GM23338 (cell line): ENCODE measurements around the gene MGAT4B. TPM values are rescaled to one million over a fixed set of nuclear protein-coding genes. Genes with fewer than 3 reads are reported as not detected.

Source experiments
- ATAC-seq: fragments of 200-7000 bp; cut with Tn5 transposase; 3 replicates; pipeline ENCODE4 v1.9.1; 2020
- DNase-seq: peaks from one replicate; pipeline ENCODE4 v3.0.0-alpha.2; 2015; ENCODE audit warnings: low spot score
- H2AFZ ChIP-seq: fragments of 200-600 bp; sonication (generic); 2 replicates; pipeline ENCODE4 v1.8.0; 2016; ENCODE audit warnings: antibody characterized with exemption, mild to moderate bottlenecking, moderate library complexity
- H3F3A ChIP-seq: fragments of 200-600 bp; sonication (generic); replicated peaks from 2 replicates; pipeline ENCODE4 v1.8.0; 2017; ENCODE audit warnings: antibody characterized with exemption, mixed run types, low read depth
- H3K27ac ChIP-seq: fragments of 200-600 bp; sonication (generic); 2 replicates; pipeline ENCODE4 v1.6.1; 2016; ENCODE audit warnings: low read depth
- H3K27me3 ChIP-seq: fragments of 200-600 bp; sonication (generic); 2 replicates; pipeline ENCODE4 v1.8.0; 2016; ENCODE audit warnings: mild to moderate bottlenecking, mixed run types, moderate library complexity; ENCODE audit not compliant: insufficient read depth
- H3K36me3 ChIP-seq: fragments of 200-600 bp; sonication (generic); 2 replicates; pipeline ENCODE4 v1.8.0; 2016; ENCODE audit warnings: mild to moderate bottlenecking; ENCODE audit not compliant: insufficient read depth
- H3K4me1 ChIP-seq: fragments of 200-600 bp; sonication (generic); 2 replicates; pipeline ENCODE4 v1.8.0; 2016; ENCODE audit warnings: mild to moderate bottlenecking, moderate library complexity; ENCODE audit not compliant: insufficient read depth
- H3K4me2 ChIP-seq: fragments of 200-600 bp; sonication (generic); 2 replicates; pipeline ENCODE4 v1.7.1; 2017; ENCODE audit warnings: mixed run types
- H3K4me3 ChIP-seq: fragments of 200-600 bp; sonication (generic); 2 replicates; pipeline ENCODE4 v1.6.1; 2016; ENCODE audit warnings: mixed run types
- H3K79me2 ChIP-seq: fragments of 200-600 bp; sonication (generic); replicated peaks from 2 replicates; pipeline ENCODE4 v1.8.0; 2017; ENCODE audit warnings: mild to moderate bottlenecking; ENCODE audit not compliant: insufficient read depth
- H3K9me2 ChIP-seq: fragments of 200-600 bp; sonication (generic); 2 replicates; pipeline ENCODE4 v1.8.0; 2017; ENCODE audit not compliant: insufficient read depth
- H4K20me1 ChIP-seq: fragments of 200-600 bp; sonication (generic); replicated peaks from 2 replicates; pipeline ENCODE4 v1.8.0; 2017; ENCODE audit warnings: mild to moderate bottlenecking; ENCODE audit not compliant: insufficient read depth
- H3K27ac Mint-ChIP-seq: 2 replicates; pipeline ENCODE4 v1.8.0; 2020; ENCODE audit warnings: inconsistent platforms, mild to moderate bottlenecking, moderate library complexity, mixed read lengths
- H3K27me3 Mint-ChIP-seq: 3 replicates; pipeline ENCODE4 v1.8.0; 2022; ENCODE audit warnings: low read depth, mild to moderate bottlenecking, moderate library complexity, mixed read lengths, inconsistent platforms; ENCODE audit not compliant: insufficient read depth, poor library complexity
- H3K36me3 Mint-ChIP-seq: 3 replicates; pipeline ENCODE4 v1.8.0; 2021; ENCODE audit warnings: low read depth, mild to moderate bottlenecking, inconsistent platforms, moderate library complexity, mixed read lengths
- H3K4me1 Mint-ChIP-seq: 3 replicates; pipeline ENCODE4 v1.8.0; 2020; ENCODE audit warnings: mild to moderate bottlenecking, inconsistent platforms, mixed read lengths
- H3K4me3 Mint-ChIP-seq: 3 replicates; pipeline ENCODE4 v1.8.0; 2021; ENCODE audit warnings: moderate library complexity, mild to moderate bottlenecking, inconsistent platforms, mixed read lengths
- H3K9me3 Mint-ChIP-seq: 3 replicates; pipeline ENCODE4 v1.8.0; 2020; ENCODE audit warnings: moderate library complexity, mild to moderate bottlenecking, inconsistent platforms, mixed read lengths
- CREB1 ChIP-seq: fragments of 250-450 bp; sonication (Bioruptor Pico); IDR thresholded peaks from 2 replicates; pipeline ENCODE4 v1.5.0; 2020; ENCODE audit warnings: low read depth, mild to moderate bottlenecking, moderate library complexity
- CTCF ChIP-seq, 2 experiments: fragments of 200-600 bp in 1 of 2; sonication (generic) in 1 of 2; conservative IDR thresholded peaks; 2 replicates each; pipeline versions ENCODE4 v1.5.1 to v1.6.1; 2016 to 2017; ENCODE audit warnings: antibody characterized with exemption in 2 of 2, low read depth in 2 of 2, mild to moderate bottlenecking in 2 of 2, moderate library complexity in 1 of 2
- ETS1 ChIP-seq: IDR thresholded peaks from 2 replicates; pipeline ENCODE4 v1.6.1; 2016; ENCODE audit warnings: antibody characterized with exemption
- EZH2 ChIP-seq: fragments of 200-600 bp; sonication (generic); IDR thresholded peaks from one replicate; pipeline ENCODE4 v1.8.0; 2017; ENCODE audit warnings: antibody characterized with exemption, mild to moderate bottlenecking, low read depth; ENCODE audit not compliant: unreplicated experiment
- EZH2phosphoT487 ChIP-seq: fragments of 200-600 bp; sonication (generic); IDR thresholded peaks from one replicate; pipeline ENCODE4 v1.8.1; 2018; ENCODE audit warnings: antibody characterized with exemption; ENCODE audit not compliant: unreplicated experiment
- JUNB ChIP-seq: IDR thresholded peaks from one replicate; pipeline ENCODE4 v1.6.1; 2016; ENCODE audit warnings: antibody characterized with exemption; ENCODE audit not compliant: unreplicated experiment
- NANOG ChIP-seq: IDR thresholded peaks from 2 replicates; pipeline ENCODE4 v1.6.1; 2016; ENCODE audit warnings: antibody characterized with exemption, borderline replicate concordance
- POLR2AphosphoS5 ChIP-seq: IDR thresholded peaks from 2 replicates; pipeline ENCODE4 v1.6.1; 2016; ENCODE audit warnings: antibody characterized with exemption, low read depth
- REST ChIP-seq: IDR thresholded peaks from one replicate; pipeline ENCODE4 v1.6.1; 2018; ENCODE audit warnings: antibody characterized with exemption; ENCODE audit not compliant: unreplicated experiment
- STAT1 ChIP-seq: IDR thresholded peaks from one replicate; pipeline ENCODE4 v1.6.1; 2016; ENCODE audit warnings: antibody characterized with exemption; ENCODE audit not compliant: unreplicated experiment
- ZNF114 ChIP-seq: fragments of 250-450 bp; sonication (Bioruptor Pico); IDR thresholded peaks from 2 replicates; pipeline ENCODE4 v1.5.0; 2020; ENCODE audit warnings: mild to moderate bottlenecking, moderate library complexity
- ZNF331 ChIP-seq: fragments of 250-450 bp; sonication (Bioruptor Pico); IDR thresholded peaks from 2 replicates; pipeline ENCODE4 v1.5.0; 2020; ENCODE audit warnings: low read depth, mild to moderate bottlenecking, moderate library complexity
- ZNF462 ChIP-seq: fragments of 250-450 bp; sonication (Bioruptor Pico); IDR thresholded peaks from 2 replicates; pipeline ENCODE4 v1.5.0; 2020; ENCODE audit warnings: mild to moderate bottlenecking, moderate library complexity
- polyA plus RNA-seq: library from polyadenylated mRNA; unstranded; fragments of >200 nt; fragmentation: Nextera tagmentation; extraction: Ambion mirVana; gene quantifications from 2 replicates; pipeline ENCODE4 v1.2.1, GENCODE V29; 2016
- total RNA-seq: library from RNA; depleted of rRNA; stranded (reverse); fragments of >200 nt; shearing (Covaris generic); gene quantifications from 2 replicates; pipeline ENCODE4 v1.2.3, GENCODE V29; 2014

The MGAT4B gene
- total and polyA plus RNA-seq, 2 experiments from 2014 or later, result 32.3 to 101 TPM

- Mint-ChIP-seq H3K36me3 (peaks cover 5% of the 10 kb centered on the region), H3K9me3 (peaks cover 6% of the 10 kb centered on the region; the same call in 2 of the 3 replicates), H3K27me3 (peaks cover 4% of the 10 kb centered on the region), H3K4me3 (no peak overlapping the region), H3K4me1 (peaks cover 4% of the 10 kb centered on the region; the same call in 2 of the 3 replicates), H3K27ac (no peak overlapping the region)
- Histone ChIP-seq H3K4me2 (no peak overlapping the region), H4K20me1 (no peaks in the 10 kb centered on the region), H2AFZ (no peak overlapping the region), H3F3A (no peaks in the 10 kb centered on the region; the same call in 1 of the 2 replicates), H3K4me3 (no peak overlapping the region), H3K79me2 (no peaks in the 10 kb centered on the region), H3K27ac (no peak overlapping the region), H3K27me3 (no peaks in the 10 kb centered on the region), H3K36me3 (no peaks in the 10 kb centered on the region), H3K4me1 (no peaks in the 10 kb centered on the region), H3K9me2 (no peaks in the 10 kb centered on the region)
- TF ChIP-seq STAT1, result no peak
- TF ChIP-seq CREB1 (CRISPR knock-in tag), result no peak
- TF ChIP-seq REST, result no peak
- no peak for TF ChIP-seq ZNF462 (CRISPR knock-in tag)
- TF ChIP-seq EZH2phosphoT487, result no peak
- no peak for TF ChIP-seq JUNB
- no peak for TF ChIP-seq EZH2
- no peak for TF ChIP-seq ZNF114 (CRISPR knock-in tag)
- no peak for TF ChIP-seq NANOG
- no peak for TF ChIP-seq CTCF (conservative IDR thresholded peaks at IDR 0.05; ENCODE audit: low read depth in 2 of 2)
- TF ChIP-seq ZNF331 (CRISPR knock-in tag), result no peak
- TF ChIP-seq ETS1, result no peak
- TF ChIP-seq POLR2AphosphoS5, result no peak
- ATAC-seq, result no peak
- DNase-seq, result no peak
These were observed 18.3 kb downstream of the MGAT4B start for GRCh38 chr5:179788193-179788854.
